Activated B cell treated with CpG ODN at 0.5 μM for 24 hours (primary cell): ENCODE measurements around the gene MAD1L1. TPM values are rescaled to one million over a fixed set of nuclear protein-coding genes. Genes with fewer than 3 reads are reported as not detected.

Source experiments
- ATAC-seq: fragments of 200-7000 bp; cut with Tn5 transposase; one replicate; pipeline ENCODE4 v1.10.0; 2021; ENCODE audit warnings: low read depth, mild to moderate bottlenecking, moderate library complexity
- CTCF ChIA-PET: fragments of 350-600 bp; sonication (Branson Sonifier 250); formaldehyde crosslinking; loops from one replicate; lab custom pipeline; 2021; ENCODE audit warnings: antibody characterized with exemption; lab: Charles Lee
- POLR2A ChIA-PET: fragments of 350-600 bp; sonication (Branson Sonifier 250); formaldehyde crosslinking; loops from one replicate; lab custom pipeline; 2021; ENCODE audit warnings: antibody characterized with exemption; lab: Charles Lee
- DNase-seq: peaks from one replicate; pipeline ENCODE4 v3.0.0; 2022
- H3K27ac Mint-ChIP-seq: one replicate; pipeline ENCODE4 v1.8.0; 2020; ENCODE audit warnings: mixed read lengths
- H3K27me3 Mint-ChIP-seq: one replicate; pipeline ENCODE4 v1.8.0; 2021; ENCODE audit warnings: mixed read lengths
- H3K36me3 Mint-ChIP-seq: one replicate; pipeline ENCODE4 v1.8.0; 2021; ENCODE audit warnings: low read depth, mixed read lengths
- H3K4me1 Mint-ChIP-seq: one replicate; pipeline ENCODE4 v1.8.0; 2021; ENCODE audit warnings: mixed read lengths
- H3K4me3 Mint-ChIP-seq: one replicate; pipeline ENCODE4 v1.8.0; 2020; ENCODE audit warnings: mild to moderate bottlenecking, mixed read lengths
- H3K9me3 Mint-ChIP-seq: one replicate; pipeline ENCODE4 v1.8.0; 2020; ENCODE audit warnings: mixed read lengths
- intact Hi-C: fragments of 100-400 bp; cut with micrococcal nuclease; formaldehyde crosslinking; loops from one replicate; pipeline ENCODE4 v1.15.1; 2024
- total RNA-seq: library from RNA; stranded (reverse); gene quantifications from 2 replicates; pipeline ENCODE4 v1.2.3, GENCODE V29; 2022
- TF ChIP-seq, protein P1 (sequence below): fragments of 200-600 bp; IDR thresholded peaks from one replicate; pipeline ENCODE4 v1.8.0; 2022; ENCODE audit warnings: antibody characterized with exemption, mild to moderate bottlenecking

The MAD1L1 gene
- total RNA-seq, 1 donor from 2014 or later: 54.6 TPM

DNA sequence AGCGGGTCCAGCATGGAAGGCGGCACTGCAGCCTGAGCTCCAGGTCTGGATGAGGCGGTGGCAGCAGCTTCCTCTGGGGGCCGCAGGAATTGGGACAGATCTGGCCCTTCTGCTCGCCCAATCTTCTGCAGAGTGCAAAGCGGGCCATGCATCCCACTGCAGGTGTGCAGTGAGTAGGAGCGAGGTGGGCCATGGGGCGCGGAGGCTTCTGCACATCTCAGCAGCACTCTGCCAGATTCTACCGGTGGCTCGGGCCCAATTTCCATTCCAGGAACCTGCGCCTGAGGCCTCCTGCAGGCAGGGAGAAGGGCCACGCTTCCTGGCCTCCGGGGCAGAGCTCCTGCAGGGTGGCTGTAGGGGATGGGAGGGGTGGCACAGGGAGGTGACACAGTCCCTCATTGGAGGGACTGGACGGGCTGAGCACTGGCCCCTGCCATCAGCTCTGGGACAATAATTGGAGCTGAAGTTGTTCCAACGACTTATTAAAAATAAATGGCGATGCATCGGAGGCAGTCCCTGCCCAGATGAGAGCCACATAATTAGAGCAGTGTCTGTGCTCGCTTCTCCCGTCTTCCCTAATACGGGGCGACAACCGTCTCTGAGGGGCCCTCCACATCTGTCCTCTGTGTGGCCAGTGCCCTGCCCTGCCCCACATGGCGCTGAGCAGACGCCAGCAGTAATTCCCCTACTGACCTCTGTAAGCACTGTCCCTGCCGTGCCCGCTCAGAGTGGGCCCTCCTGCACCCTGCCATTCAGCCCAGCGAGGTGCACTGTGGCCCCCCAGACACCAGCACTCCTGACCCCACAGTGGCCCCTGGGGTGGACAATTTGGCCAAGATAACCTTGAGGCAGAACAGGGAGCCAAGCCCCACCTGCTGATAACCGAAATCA is 365.1 kb downstream of the MAD1L1 start:
- Mint-ChIP-seq H3K36me3 (peaks cover 12% of the 10 kb centered on the region), H3K27me3 (no peaks in the 10 kb centered on the region), H3K9me3 (no peaks in the 10 kb centered on the region), H3K4me1 (peaks cover 6% of the 10 kb centered on the region), H3K27ac (no peak overlapping the region), H3K4me3 (no peak overlapping the region)
- DNase-seq (no peak), ATAC-seq (no peak)
- intact Hi-C loops: no loop called here
- ChIA-PET POLR2A (no interaction called here), CTCF (no interaction called here)
- TF ChIP-seq, protein P1, sequence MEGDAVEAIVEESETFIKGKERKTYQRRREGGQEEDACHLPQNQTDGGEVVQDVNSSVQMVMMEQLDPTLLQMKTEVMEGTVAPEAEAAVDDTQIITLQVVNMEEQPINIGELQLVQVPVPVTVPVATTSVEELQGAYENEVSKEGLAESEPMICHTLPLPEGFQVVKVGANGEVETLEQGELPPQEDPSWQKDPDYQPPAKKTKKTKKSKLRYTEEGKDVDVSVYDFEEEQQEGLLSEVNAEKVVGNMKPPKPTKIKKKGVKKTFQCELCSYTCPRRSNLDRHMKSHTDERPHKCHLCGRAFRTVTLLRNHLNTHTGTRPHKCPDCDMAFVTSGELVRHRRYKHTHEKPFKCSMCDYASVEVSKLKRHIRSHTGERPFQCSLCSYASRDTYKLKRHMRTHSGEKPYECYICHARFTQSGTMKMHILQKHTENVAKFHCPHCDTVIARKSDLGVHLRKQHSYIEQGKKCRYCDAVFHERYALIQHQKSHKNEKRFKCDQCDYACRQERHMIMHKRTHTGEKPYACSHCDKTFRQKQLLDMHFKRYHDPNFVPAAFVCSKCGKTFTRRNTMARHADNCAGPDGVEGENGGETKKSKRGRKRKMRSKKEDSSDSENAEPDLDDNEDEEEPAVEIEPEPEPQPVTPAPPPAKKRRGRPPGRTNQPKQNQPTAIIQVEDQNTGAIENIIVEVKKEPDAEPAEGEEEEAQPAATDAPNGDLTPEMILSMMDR: no peak

DNA sequence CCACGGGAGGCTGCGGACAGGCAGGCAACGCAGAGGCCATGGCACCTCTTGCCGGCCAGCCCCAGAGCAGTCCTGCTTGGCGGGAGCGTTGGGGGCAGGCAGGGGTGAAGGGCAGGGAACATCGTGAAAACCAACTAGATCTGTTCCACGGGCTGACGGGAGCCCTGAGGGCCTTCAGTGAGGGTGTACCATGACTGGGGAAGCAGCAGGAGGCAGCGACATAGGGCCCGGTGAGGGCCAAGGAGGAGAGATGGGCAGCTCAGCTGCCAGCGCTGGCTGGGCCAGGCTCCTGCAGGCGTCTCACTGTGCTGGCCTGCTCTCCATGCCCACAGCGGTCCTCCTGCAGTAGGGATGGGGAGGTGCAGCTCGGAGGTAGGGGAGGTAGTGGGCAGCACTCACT is 366.1 kb downstream of the MAD1L1 start:
- no peak for ATAC-seq
- TF ChIP-seq, protein P1: no peak
- ChIA-PET POLR2A (no interaction called here), CTCF (no interaction called here)
- intact Hi-C loops: no loop called here
- Mint-ChIP-seq H3K4me1 (peaks cover 12% of the 10 kb centered on the region), H3K27me3 (no peaks in the 10 kb centered on the region), H3K27ac (no peak overlapping the region), H3K36me3 (peaks cover 9% of the 10 kb centered on the region), H3K9me3 (no peaks in the 10 kb centered on the region), H3K4me3 (no peak overlapping the region)
- DNase-seq: no peak

DNA sequence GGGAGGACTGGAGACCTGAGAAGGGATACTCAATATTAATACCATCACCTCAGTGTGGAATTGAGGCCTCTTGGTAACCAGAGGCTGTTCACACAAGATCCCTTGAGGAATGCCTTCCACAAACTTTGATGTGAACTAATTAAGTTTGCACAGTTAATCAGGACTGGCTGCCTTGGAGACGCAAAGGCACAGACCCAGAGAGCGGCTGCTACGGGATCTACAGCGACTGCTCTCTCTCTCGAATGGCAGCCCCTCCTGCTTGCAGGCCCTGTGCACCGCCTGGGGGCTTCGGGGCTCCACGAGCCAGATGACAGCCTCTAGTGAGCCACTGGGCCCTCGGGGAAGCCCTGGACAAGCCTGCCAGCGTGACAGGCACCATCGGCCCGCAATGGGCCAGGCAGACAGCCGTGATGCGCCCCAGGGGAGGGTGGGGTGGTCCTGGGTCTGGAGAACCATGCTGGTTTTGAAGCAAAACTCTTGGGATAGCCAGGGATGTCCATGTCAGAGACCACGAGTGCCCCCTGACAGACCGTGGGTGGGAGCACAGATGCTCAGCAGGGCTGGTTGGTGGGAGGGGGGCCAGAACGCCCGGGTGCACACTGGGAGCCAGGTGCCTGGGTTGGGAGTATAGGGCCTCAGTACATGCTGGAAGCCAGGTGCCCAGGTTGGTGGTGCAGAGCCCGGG is 367.0 kb downstream of the MAD1L1 start:
- ChIA-PET POLR2A (no interaction called here), CTCF (no interaction called here)
- TF ChIP-seq, protein P1: no peak
- intact Hi-C loops: no loop called here
- Mint-ChIP-seq H3K36me3 (peaks cover 9% of the 10 kb centered on the region), H3K27me3 (no peaks in the 10 kb centered on the region), H3K27ac (no peak overlapping the region), H3K4me3 (no peak overlapping the region), H3K9me3 (no peaks in the 10 kb centered on the region), H3K4me1 (peaks cover 12% of the 10 kb centered on the region)
- DNase-seq (no peak), ATAC-seq (no peak)

DNA sequence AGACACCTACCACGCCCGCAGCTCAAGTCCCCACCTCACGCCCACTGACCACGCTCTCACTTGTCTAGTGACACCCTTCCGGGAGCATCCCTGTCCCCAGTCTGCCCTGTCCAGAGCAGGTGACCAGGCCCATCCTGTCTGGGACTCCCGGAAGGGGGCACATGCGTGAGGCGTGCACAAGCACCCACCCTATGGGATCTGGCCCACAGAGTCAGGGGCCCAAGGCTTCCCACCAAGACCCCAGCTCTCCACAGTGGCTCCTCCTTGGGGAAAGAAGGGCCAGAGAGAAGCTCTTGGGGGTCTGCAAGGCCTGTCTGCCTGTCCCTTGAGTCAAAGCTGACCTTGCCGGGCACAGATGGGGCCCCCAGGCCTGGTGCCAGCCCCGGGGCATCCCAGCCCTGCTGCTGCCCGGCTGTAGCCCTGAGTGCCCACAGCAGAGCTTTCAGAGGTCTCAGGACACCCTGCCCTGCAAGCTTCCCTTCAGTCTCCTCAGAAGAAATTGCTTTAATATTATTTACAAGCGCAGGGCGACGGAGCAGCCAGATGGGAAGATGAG is 367.7 kb downstream of the MAD1L1 start:
- H3K27me3 Mint-ChIP-seq: no peaks in the 10 kb centered on the region
- TF ChIP-seq, protein P1: no peak

More for the DNA sequence above, 367.7 kb downstream of the MAD1L1 start:
- intact Hi-C loops: no loop called here
- ChIA-PET CTCF (no interaction called here), POLR2A (no interaction called here)
- H3K36me3 Mint-ChIP-seq: peaks cover 9% of the 10 kb centered on the region
- no peak overlapping the region for H3K4me3 Mint-ChIP-seq
- ATAC-seq: no peak
- H3K27ac Mint-ChIP-seq: no peak overlapping the region
- peaks cover 12% of the 10 kb centered on the region for H3K4me1 Mint-ChIP-seq
- no peak for DNase-seq
- no peaks in the 10 kb centered on the region for H3K9me3 Mint-ChIP-seq
